Fibroblast of gingiva (primary cell): Measurements from ENCODE around the gene METTL25B.

Experiments
- DNase-seq: peaks from one replicate; pipeline ENCODE4 v3.0.0-alpha.2; 2011; ENCODE audit warnings: low read depth

The METTL25B gene

DNA sequence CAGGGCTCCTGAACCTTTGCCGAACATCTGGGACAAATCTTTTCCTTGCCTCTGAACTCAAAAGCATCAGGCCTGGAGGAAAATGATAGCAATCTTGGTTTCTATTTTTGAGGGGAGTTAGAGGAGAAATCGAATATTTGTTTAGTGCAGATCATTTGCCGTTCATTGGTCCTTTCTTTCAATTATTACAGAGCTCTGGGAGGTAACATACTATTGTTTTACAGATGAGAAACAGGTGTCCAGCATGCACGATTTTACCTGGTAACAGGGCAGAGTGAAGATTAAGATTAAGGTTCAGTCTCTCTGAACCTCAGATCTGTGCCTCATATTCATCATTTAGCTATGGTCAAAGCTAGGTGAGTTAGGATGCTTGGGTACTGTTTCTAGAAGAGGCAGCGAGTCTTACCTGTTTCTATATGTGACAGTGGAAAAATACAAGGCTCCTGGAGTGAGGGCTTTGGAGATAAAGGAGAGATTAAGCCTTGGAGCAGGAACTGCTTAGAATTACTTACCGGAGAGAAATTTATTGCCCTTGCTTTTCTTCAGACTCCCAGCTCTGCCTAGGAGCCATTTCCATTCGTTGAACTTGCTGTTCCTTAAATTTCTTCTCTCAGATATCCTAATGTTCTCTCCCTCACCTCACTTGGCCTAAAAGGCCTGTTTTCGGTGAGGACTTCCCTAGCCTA lies 40.5 kb downstream of the METTL25B start:
- no peak for DNase-seq

DNA sequence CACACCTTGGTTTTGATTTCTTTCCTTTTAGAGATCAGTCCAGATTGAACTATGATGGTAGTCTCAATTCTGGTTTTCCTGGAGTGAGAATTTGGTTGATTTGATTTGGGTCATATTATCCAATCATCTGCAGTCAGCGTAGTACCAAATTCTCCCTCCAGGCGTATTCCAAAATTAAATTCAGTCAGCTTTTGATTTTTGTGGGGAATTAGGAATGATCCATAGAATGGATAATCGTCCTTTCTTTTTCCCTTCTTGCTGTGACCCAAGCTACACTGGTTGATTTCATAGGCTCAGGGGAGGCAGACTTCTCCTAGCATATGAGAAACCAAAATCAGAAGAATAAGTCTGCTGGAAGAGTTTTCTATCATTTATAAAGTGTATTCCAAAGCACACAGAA lies 44.0 kb downstream of the METTL25B start:
- DNase-seq, result no peak

DNA sequence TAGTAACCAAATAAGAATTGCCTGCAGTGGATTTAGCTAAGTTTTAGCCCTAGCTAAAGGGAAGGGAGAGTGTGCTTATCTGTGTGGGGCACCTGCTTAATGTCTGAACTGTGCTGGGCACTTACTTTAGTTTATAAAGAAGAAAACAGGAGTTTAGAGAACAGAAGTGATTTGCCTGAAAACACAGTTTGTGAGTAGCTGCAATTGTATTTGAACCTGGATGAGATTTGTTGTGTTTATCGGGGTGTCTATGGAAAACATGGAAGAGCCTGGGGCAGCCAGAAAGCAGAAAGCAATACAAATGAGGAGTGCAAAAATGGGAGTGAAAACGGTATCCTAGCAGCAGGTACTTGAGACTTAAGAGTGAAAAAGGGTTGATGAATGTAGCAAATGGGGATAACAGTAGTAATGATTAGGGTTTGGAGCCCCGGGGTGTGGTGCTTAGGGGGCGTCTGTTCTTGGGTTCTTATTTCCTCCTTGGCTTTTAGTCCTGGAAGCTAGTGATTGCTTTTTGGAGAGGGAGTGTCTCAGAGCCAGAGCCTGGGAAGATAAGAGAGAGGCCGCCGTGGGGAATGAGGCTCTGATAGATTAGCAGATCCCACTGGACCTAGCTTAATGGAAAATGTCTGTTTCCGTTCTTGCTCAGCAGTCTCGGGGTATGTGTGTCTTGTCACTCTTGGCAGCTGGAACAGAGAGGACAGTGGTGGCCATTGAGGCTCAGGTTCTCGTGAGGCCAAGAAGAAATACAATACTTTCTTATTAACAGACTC lies 44.6 kb downstream of the METTL25B start:
- DNase-seq, result no peak

DNA sequence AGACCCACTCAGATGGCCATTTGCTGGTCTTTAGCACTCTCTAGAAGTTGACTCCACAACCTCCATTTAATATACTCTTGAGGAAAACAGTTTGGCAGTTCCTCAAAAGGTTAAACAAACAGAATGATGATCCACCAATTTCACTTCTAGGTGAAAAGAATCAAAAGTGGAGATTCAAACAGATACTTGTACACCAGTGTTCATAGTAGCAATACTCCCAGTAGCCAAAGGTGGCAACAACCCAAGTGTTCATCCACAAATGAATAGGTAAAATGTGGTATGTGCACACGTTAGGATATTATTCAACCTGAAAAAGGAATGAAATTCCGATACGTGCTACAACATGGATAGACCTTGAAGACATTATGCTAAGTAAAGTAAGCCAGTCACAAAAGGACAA lies 45.3 kb downstream of the METTL25B start:
- DNase-seq, result no peak

DNA sequence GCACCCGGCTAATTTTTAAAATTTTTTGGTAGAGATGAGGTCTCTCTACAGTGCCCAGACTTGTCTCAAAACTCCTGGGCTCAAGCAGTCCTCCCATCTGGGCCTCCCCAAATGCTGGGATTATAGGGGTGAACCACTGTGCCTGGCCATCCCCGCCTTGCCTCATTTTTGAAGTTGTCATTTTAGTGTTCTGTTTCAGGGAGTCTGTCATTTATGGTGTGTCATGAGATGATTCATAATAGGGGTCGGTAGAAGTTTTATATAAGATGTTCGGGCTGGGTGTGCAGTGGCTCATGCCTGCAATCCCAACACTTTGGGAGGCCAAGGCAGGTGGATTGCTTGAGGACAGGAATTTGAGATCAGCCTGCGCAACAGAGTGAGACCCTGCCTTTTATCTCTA lies 47.5 kb downstream of the METTL25B start:
- no peak for DNase-seq

DNA sequence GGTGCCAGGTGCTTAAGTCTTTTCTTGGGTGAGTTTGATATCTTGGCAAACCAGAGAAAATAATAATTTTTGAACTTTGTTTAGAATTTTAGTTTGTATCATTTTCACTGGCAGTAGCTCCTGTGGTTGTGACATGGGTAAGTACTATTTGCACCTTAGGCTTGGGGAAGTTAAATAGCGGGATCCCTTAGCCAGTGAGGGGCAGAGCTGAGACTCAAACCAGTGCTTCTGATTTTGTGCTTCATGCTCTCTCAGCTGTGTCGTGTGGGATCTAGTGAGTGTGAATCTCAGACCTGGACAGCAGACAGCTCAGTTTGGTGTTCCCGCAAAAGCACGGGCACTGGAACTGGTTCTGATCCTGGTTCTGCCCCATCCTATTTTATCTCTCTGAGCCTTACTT lies 48.7 kb downstream of the METTL25B start:
- DNase-seq, result no peak

DNA sequence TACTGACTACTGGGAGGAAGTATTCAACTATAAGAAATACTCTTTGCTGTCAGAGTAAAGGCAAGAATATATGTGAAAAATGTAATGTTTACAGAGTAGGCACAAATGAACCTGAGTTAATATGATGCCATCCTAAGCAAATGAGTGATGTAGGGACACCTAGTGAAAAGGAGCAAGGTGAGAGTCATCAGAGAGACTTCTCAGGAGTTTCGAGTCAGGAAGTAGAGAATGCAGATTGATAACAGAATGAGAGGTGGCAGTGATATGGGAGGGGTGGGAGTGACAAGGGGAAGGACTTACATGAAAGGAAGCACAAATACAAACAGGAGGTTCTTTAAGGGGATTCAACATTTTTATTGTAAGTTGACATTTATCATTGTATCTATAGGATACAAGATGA lies 49.3 kb downstream of the METTL25B start:
- no peak for DNase-seq

DNA sequence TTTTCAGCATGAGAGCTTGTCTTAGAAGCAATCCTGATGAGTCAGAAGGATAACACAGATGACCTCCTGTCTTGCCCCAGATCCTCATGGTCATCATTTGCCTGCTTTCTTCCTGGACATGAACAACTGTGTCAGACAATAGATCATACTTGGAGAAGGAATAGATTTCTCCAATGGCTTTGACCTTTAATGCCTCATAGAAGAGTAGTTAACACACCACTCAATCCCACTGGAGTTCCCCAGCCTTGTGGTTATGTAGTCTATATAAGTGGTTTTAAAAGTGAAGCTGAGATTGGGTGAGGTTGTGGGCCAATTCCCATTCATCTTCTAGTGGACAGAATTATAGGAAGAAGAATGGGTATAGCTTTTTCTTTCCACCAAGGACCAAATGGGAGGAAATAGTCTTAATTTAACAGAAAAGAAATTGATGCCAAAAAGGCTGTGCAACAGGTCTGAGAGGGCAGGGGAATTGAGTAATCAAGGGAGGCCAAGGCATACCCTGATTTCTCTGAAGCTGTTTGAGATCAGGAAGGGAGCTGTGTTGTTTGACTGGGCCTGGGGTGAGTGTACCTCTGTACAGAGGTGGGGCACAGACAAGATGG lies 53.4 kb downstream of the METTL25B start:
- DNase-seq, result peak; percentile 49

DNA sequence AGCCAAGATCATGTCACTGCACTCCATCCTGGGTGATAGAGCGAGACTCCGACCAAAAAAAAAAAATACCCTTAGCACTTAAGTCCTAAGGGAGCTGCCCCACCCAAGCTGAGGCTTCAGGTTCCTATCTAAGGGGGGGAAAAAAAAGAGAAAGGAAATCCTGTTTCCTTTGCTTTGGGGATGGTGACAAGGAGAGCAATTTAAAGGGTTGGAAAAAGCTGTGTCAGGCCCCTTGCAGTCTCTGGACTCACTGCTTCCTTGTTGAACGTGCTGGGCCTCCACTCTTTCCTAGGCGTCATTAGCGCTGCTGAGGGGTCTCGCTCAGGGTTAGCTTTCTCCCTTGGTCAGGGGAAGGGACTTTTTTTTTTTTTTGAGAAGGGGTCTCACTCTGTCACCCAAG lies 57.2 kb downstream of the METTL25B start:
- DNase-seq, result no peak
